DND-41 (cell line): ENCODE measurements around the gene CCDC51.

Experiments used
- EZH2 ChIP-seq: IDR thresholded peaks from 3 replicates; pipeline ENCODE4 v1.6.1; 2012; ENCODE audit warnings: borderline replicate concordance, low read depth, mild to moderate bottlenecking, moderate library complexity, low read length, inconsistent platforms; ENCODE audit not compliant: severe bottlenecking
- TF ChIP-seq, protein P1 (sequence below): IDR thresholded peaks from 2 replicates; pipeline ENCODE4 v1.5.1; 2012; ENCODE audit warnings: borderline replicate concordance, low read length, moderate library complexity, mild to moderate bottlenecking; ENCODE audit not compliant: poor library complexity, severe bottlenecking; ENCODE audit errors: extremely low read depth

DNA sequence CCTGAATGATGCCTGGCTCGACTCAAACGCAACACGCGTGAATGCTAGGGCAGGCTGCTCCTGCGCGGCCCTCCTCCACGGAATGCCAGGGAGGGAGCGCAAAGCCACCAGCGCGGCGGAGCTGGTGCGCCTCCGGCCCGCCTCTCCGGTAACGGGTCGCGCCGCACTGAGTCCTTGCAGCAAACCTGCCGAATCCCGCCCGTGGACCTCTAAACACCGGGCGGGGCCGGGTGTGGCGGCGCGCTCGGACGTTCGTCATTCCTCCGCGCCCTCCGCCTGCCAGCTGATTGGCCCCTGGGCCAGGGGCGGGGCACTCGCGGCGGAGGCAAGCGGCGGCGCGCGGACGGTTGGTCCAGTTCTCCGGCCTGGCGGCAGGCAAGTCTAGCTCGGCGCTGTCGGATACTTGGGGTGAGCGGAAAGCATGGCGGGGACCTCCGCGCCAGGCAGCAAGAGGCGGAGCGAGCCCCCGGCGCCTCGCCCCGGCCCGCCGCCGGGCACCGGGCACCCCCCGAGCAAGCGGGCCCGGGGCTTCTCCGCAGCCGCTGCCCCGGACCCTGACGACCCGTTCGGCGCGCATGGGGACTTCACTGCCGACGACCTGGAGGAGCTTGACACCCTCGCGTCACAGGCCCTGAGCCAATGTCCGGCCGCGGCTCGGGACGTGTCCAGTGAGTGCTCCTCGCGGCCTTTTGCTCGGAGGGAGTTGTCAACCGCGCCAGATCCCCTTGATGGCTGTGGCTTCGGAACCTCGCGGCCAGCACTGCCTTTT lies 6.7 kb upstream of the CCDC51 start, which contains the start of gene ATRIP:
- TF ChIP-seq, protein P1, sequence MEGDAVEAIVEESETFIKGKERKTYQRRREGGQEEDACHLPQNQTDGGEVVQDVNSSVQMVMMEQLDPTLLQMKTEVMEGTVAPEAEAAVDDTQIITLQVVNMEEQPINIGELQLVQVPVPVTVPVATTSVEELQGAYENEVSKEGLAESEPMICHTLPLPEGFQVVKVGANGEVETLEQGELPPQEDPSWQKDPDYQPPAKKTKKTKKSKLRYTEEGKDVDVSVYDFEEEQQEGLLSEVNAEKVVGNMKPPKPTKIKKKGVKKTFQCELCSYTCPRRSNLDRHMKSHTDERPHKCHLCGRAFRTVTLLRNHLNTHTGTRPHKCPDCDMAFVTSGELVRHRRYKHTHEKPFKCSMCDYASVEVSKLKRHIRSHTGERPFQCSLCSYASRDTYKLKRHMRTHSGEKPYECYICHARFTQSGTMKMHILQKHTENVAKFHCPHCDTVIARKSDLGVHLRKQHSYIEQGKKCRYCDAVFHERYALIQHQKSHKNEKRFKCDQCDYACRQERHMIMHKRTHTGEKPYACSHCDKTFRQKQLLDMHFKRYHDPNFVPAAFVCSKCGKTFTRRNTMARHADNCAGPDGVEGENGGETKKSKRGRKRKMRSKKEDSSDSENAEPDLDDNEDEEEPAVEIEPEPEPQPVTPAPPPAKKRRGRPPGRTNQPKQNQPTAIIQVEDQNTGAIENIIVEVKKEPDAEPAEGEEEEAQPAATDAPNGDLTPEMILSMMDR = no peak
- no peak for TF ChIP-seq EZH2
